GM12865 (cell line): Measurements from ENCODE around the gene MUTYH.

Experiments used
- DNase-seq: peaks from one replicate; pipeline ENCODE4 v3.0.0; 2010; ENCODE audit warnings: low read depth
- H3K4me3 ChIP-seq: 2 replicates; pipeline ENCODE4 v1.5.1; 2011; ENCODE audit warnings: mild to moderate bottlenecking, low read depth, low read length, control low read depth
- TF ChIP-seq, protein P1 (sequence below): IDR thresholded peaks from 2 replicates; pipeline ENCODE4 v1.5.1; 2011; ENCODE audit warnings: low read length, control low read depth, low read depth, inconsistent platforms; ENCODE audit not compliant: insufficient read depth; ENCODE audit errors: missing control alignments

MUTYH gene

DNA sequence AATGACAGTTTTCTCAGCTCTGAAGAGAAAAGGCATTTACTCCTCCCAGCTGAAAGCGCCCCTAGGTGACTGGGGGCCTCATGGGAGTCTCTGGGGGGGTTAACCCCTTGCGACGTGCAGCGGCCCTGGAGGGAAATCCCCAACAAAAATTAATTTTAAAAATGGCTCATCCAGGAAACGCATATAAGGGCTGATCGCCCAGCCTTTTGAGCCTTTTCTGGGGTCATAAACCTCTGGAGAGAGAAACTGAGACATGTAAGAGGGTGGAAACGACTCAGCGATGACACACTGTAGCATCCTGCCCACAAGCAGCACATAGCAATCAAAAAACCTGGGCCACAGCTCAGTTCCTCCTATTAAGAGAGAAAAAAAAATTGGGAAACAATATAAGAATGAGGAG lies 33.9 kb downstream of the MUTYH start:
- H3K4me3 ChIP-seq = peak overlapping the region; percentile 31
- DNase-seq = peak; percentile 87
- TF ChIP-seq, protein P1, sequence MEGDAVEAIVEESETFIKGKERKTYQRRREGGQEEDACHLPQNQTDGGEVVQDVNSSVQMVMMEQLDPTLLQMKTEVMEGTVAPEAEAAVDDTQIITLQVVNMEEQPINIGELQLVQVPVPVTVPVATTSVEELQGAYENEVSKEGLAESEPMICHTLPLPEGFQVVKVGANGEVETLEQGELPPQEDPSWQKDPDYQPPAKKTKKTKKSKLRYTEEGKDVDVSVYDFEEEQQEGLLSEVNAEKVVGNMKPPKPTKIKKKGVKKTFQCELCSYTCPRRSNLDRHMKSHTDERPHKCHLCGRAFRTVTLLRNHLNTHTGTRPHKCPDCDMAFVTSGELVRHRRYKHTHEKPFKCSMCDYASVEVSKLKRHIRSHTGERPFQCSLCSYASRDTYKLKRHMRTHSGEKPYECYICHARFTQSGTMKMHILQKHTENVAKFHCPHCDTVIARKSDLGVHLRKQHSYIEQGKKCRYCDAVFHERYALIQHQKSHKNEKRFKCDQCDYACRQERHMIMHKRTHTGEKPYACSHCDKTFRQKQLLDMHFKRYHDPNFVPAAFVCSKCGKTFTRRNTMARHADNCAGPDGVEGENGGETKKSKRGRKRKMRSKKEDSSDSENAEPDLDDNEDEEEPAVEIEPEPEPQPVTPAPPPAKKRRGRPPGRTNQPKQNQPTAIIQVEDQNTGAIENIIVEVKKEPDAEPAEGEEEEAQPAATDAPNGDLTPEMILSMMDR = no peak

- no peak for DNase-seq
- peak overlapping the region; percentile 74 for H3K4me3 ChIP-seq
- TF ChIP-seq, protein P1 = no peak
Observed at GRCh38 chr1:45305231-45305630, 35.0 kb downstream of the MUTYH start.

DNA sequence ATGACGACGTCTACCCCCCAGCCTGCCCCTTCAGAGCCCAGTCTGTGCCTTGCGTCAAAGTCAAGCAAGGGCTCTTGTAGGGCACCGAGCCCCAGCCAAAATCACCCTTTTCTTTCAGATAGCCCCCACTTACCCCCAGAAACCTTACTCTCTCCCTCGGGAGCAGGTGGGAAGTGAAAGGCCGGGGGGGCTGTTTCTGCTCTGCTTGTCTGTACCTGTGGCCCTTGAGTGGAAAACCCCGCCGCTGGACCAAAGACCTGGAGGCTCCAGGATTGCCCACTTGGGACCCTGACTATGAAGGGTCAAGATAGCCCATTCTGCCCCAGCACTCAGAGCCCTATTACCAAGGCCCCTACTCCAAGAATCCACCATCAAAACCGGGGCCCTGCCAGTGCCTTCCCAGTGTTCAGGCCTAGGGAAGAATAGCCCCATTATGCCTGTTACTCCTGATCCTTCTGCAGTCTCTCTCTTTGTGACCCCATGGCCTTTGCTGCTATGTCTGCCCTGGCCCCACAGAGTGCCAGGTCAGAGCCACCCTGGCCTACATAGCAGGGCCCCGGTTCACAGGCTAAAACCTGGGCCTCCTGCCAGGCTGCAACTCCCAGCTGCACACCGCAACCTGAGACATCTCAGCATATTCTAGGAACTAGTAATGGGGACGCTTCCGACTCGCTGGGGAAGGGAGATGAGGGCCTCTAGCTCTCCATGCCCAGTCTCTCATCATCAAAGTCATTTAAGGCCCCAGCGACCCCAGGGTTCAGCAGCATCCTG lies 35.7 kb downstream of the MUTYH start:
- peak overlapping the region; percentile 74 for H3K4me3 ChIP-seq
- TF ChIP-seq, protein P1 = no peak
- DNase-seq = peak; percentile 70

GRCh38 chr1:45303520-45304310 lies 36.5 kb downstream of the MUTYH start:
- peak; percentile 99 for DNase-seq
- TF ChIP-seq, protein P1 = peak; percentile 76
- H3K4me3 ChIP-seq = peak overlapping the region; percentile 80

GRCh38 chr1:45302505-45303150 lies 37.6 kb downstream of the MUTYH start:
- peak overlapping the region; percentile 80 for H3K4me3 ChIP-seq
- TF ChIP-seq, protein P1 = no peak
- DNase-seq = no peak

DNA sequence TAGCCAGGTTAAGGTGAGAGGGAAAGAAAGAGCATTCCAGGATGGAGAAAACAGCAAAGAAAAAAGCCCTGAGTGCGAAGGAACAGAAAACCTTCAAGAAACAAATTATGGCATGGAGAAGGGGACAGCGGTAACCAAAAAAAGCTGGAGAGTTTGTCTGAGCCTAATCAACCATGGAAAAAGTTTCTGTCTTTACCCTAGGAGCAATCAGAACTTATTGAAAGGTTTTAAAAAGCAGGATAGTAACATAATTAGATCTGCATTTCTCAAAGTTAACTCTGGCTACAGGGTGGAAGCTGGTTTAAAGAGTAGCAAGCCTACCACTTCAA lies 39.6 kb downstream of the MUTYH start:
- TF ChIP-seq, protein P1 = no peak
- H3K4me3 ChIP-seq = no peak overlapping the region
- DNase-seq = no peak
